Liver (tissue), 3 donors: Measurements from ENCODE around the gene CACNA1S.

Source experiments
- ATF3 ChIP-seq: IDR thresholded peaks from 2 replicates; pipeline ENCODE4 v1.6.1; 2016; ENCODE audit warnings: antibody characterized with exemption
- CTCF ChIP-seq: fragments of 150-350 bp; IDR thresholded peaks from 2 replicates; pipeline ENCODE4 v1.5.1; 2017; ENCODE audit warnings: improper control_type of control experiment, low read depth, low read length; ENCODE audit not compliant: missing input control
- EGR1 ChIP-seq, 2 donors: IDR thresholded peaks; 2 replicates each; pipeline ENCODE4 v1.6.1; 2016 to 2018; ENCODE audit warnings: antibody characterized with exemption in 2 of 2, low read depth in 2 of 2
- FOXA1 ChIP-seq: IDR thresholded peaks from 2 replicates; pipeline ENCODE4 v1.6.1; 2016; ENCODE audit warnings: antibody characterized with exemption
- GABPA ChIP-seq, 2 donors: IDR thresholded peaks in 1 of 2; conservative IDR thresholded peaks in 1 of 2; 2 replicates each; pipeline ENCODE4 v1.6.1; 2016; ENCODE audit warnings: antibody characterized with exemption in 2 of 2, mild to moderate bottlenecking in 1 of 2, moderate library complexity in 1 of 2
- HNF4A ChIP-seq, 2 donors: conservative IDR thresholded peaks; 2 replicates each; pipeline ENCODE4 v1.6.1; 2016; ENCODE audit warnings: antibody characterized with exemption in 2 of 2, mild to moderate bottlenecking in 2 of 2
- HNF4G ChIP-seq: IDR thresholded peaks from 2 replicates; pipeline ENCODE4 v1.6.1; 2016; ENCODE audit warnings: antibody characterized with exemption
- MAX ChIP-seq: IDR thresholded peaks from 2 replicates; pipeline ENCODE4 v1.6.1; 2016; ENCODE audit warnings: antibody characterized with exemption
- RAD21 ChIP-seq, 2 donors: IDR thresholded peaks; 2 replicates each; pipeline ENCODE4 v1.6.1; 2016; ENCODE audit warnings: antibody characterized with exemption in 2 of 2, mild to moderate bottlenecking in 2 of 2
- RXRA ChIP-seq, 2 donors: IDR thresholded peaks; 2 replicates each; pipeline ENCODE4 v1.6.1; 2017 to 2018; ENCODE audit warnings: antibody characterized with exemption in 2 of 2, mild to moderate bottlenecking in 1 of 2
- SP1 ChIP-seq: IDR thresholded peaks from 2 replicates; pipeline ENCODE4 v1.6.1; 2018; ENCODE audit warnings: antibody characterized with exemption, mild to moderate bottlenecking
- TAF1 ChIP-seq: conservative IDR thresholded peaks from 2 replicates; pipeline ENCODE4 v1.6.1; 2016; ENCODE audit warnings: antibody characterized with exemption, mild to moderate bottlenecking
- YY1 ChIP-seq: IDR thresholded peaks from 2 replicates; pipeline ENCODE4 v1.6.1; 2016; ENCODE audit warnings: antibody characterized with exemption, mild to moderate bottlenecking
- ZBTB33 ChIP-seq: IDR thresholded peaks from 2 replicates; pipeline ENCODE4 v1.6.1; 2016; ENCODE audit warnings: antibody characterized with exemption
- donor health status: healthy.
- donor health status: healthy.

- no peak for TF ChIP-seq CTCF
- TF ChIP-seq MAX: no peak
- no peak for TF ChIP-seq GABPA (IDR thresholded peaks at IDR 0.05 in 1 of 2, conservative IDR thresholded peaks at IDR 0.05 in 1 of 2)
- no peak for TF ChIP-seq EGR1 (IDR thresholded peaks at IDR 0.05; ENCODE audit: low read depth in 2 of 2)
- TF ChIP-seq YY1: no peak
- TF ChIP-seq RXRA (IDR thresholded peaks at IDR 0.05): no peak
- TF ChIP-seq RAD21 (IDR thresholded peaks at IDR 0.05): no peak
- TF ChIP-seq SP1: no peak
- no peak for TF ChIP-seq ATF3
- no peak for TF ChIP-seq ZBTB33
- no peak for TF ChIP-seq HNF4A (conservative IDR thresholded peaks at IDR 0.05)
- no peak for TF ChIP-seq HNF4G
- TF ChIP-seq TAF1: no peak
- no peak for TF ChIP-seq FOXA1
Observed at GRCh38 chr1:201051399-201051798, 60.8 kb downstream of the CACNA1S start.
